AG10803 (cell line): ENCODE data around the gene CPT1B.
"Not testable (repeated sequence)": the region's sequence is repeated elsewhere in the genome, so short reads cannot be mapped to it uniquely, and the experiment has no call there.

Source experiments
- DNase-seq: peaks from one replicate; pipeline ENCODE4 v3.0.0; 2010; ENCODE audit warnings: low read depth
- H3K4me3 ChIP-seq: 2 replicates; pipeline ENCODE4 v1.5.1; 2011; ENCODE audit warnings: mild to moderate bottlenecking, low read length, control low read depth
- CTCF ChIP-seq: conservative IDR thresholded peaks from 2 replicates; pipeline ENCODE4 v1.5.1; 2011; ENCODE audit warnings: mild to moderate bottlenecking, low read length, control low read depth, inconsistent platforms

Gene CPT1B

GRCh38 chr22:50622723-50623327 lies 44.6 kb upstream of the CPT1B start:
- no peak for DNase-seq
- TF ChIP-seq CTCF: no peak
- H3K4me3 ChIP-seq: no peak overlapping the region

- no peak overlapping the region for H3K4me3 ChIP-seq
- no peak for TF ChIP-seq CTCF
- DNase-seq: no peak
Observed at GRCh38 chr22:50621948-50622722, 43.9 kb upstream of the CPT1B start.

- no peak for TF ChIP-seq CTCF
- no peak overlapping the region for H3K4me3 ChIP-seq
- DNase-seq: no peak
Observed at GRCh38 chr22:50621356-50621880, 43.2 kb upstream of the CPT1B start.

- no peak overlapping the region for H3K4me3 ChIP-seq
- DNase-seq: no peak
- TF ChIP-seq CTCF: no peak
Observed at GRCh38 chr22:50620593-50621355, 42.5 kb upstream of the CPT1B start.

- H3K4me3 ChIP-seq, DNase-seq: not testable (repeated sequence)
Observed at GRCh38 chr22:50614296-50614695, 36.1 kb upstream of the CPT1B start.

- peak; percentile 24 for DNase-seq
Observed at GRCh38 chr22:50613291-50613981, 35.2 kb upstream of the CPT1B start.

More at GRCh38 chr22:50613291-50613981, 35.2 kb upstream of the CPT1B start:
- no peak overlapping the region for H3K4me3 ChIP-seq
- TF ChIP-seq CTCF: no peak
